Measurements from ENCODE around the gene PCCB. TPM values are rescaled to one million over a fixed set of nuclear protein-coding genes. Genes with fewer than 3 reads are reported as not detected.
A peak's percentile ranks its signal among the peaks of the same experiment; 100 is the strongest.
"Not testable (repeated sequence)": the region's sequence is repeated elsewhere in the genome, so short reads cannot be mapped to it uniquely, and the experiment has no call there.

The PCCB gene
- total RNA-seq: 29.1 TPM
- polyA plus RNA-seq (ENCODE audit: insufficient read depth in 1 of 8, insufficient read length in 8 of 8, low replicate concordance in 1 of 8): 10 to 100 TPM; 23.5 to 33.5 (median 30.7) TPM
- long read RNA-seq, donor 1, partial matches to known transcripts: 0 of 2 reads
- long read RNA-seq, donor 1, other reads (novel, unspliced or antisense): 0 of 2 reads
- long read RNA-seq, donor 2, partial matches to known transcripts: 0 of 4 reads
- long read RNA-seq, donor 2, other reads (novel, unspliced or antisense): 0 of 4 reads
- long read RNA-seq, donor 3, full-length matches to known transcripts: 7 of 7 reads
- long read RNA-seq, donor 3, partial matches to known transcripts: 0 of 7 reads
- long read RNA-seq, donor 3, other reads (novel, unspliced or antisense): 0 of 7 reads
- long read RNA-seq, donor 4, partial matches to known transcripts: 5 of 5 reads
- long read RNA-seq, donor 4, other reads (novel, unspliced or antisense): 0 of 5 reads
- long read RNA-seq, donor 5, transcript PCCB-201 (15 exons, 1,833 nt): major isoform, 10 of 27 reads
- long read RNA-seq, donor 5, partial matches to known transcripts: 17 of 27 reads
- long read RNA-seq, donor 5, other reads (novel, unspliced or antisense): 0 of 27 reads
- long read RNA-seq, donor 6, full-length matches to known transcripts: 16 of 16 reads
- long read RNA-seq, donor 6, partial matches to known transcripts: 0 of 16 reads
- long read RNA-seq, donor 6, other reads (novel, unspliced or antisense): 0 of 16 reads
- long read RNA-seq, donor 7, full-length matches to known transcripts: 11 of 17 reads
- long read RNA-seq, donor 7, partial matches to known transcripts: 6 of 17 reads
- long read RNA-seq, donor 7, other reads (novel, unspliced or antisense): 0 of 17 reads
- long read RNA-seq, donor 8, transcript PCCB-201 (15 exons, 1,833 nt): major isoform, 8 of 22 reads
- long read RNA-seq, donor 8, partial matches to known transcripts: 14 of 22 reads
- long read RNA-seq, donor 8, other reads (novel, unspliced or antisense): 0 of 22 reads
- long read RNA-seq, donor 9, partial matches to known transcripts: 8 of 12 reads
- long read RNA-seq, donor 9, other reads (novel, unspliced or antisense): 0 of 12 reads
- long read RNA-seq, donor 10, full-length matches to known transcripts: 13 of 13 reads
- long read RNA-seq, donor 10, partial matches to known transcripts: 0 of 13 reads
- long read RNA-seq, donor 10, other reads (novel, unspliced or antisense): 0 of 13 reads
- long read RNA-seq, donor 11, transcript PCCB-201 (15 exons, 1,833 nt): major isoform, 5 of 5 reads
- long read RNA-seq, donor 11, partial matches to known transcripts: 0 of 5 reads
- long read RNA-seq, donor 11, other reads (novel, unspliced or antisense): 0 of 5 reads

DNA sequence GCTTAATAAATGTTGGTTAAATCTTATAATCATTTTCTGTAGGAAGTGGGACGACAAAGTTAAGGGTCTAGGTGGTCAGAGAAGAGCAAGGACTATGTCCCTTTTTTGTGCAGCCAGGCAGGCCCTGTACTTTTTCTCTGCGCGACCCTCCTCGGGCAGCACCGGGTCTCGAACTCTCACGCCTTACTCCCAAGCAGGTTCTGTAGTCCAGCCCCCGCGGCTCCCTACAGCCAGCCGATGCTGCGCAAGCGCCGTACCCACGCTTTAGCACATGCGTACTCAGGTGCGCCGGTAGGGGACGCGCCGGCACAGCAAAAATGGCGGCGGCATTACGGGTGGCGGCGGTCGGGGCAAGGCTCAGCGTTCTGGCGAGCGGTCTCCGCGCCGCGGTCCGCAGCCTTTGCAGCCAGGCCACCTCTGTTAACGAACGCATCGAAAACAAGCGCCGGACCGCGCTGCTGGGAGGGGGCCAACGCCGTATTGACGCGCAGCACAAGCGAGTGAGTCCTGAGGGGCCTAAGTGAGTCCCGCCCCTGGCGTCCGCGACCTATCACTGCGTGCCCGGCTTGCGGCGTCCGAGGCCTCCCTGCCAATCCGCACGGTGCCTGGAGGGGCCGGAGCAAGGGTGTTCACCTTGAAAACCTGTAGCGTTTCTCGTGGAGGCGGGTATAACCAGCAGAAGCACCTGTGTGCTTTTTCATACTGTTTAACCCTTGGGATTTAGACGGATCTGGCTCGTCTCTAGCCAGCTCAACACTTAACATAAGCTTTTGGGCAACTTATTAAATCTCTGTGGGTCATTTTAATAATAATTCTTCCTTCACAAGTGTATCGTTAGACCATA lies at the start of gene PCCB:
Gene PCCB (plus strand): TSS at position 282 of the 844 bp plus-strand sequence. CDS start 36 bp downstream, at position 318.
- Histone ChIP-seq H3K36me3 (ENCODE audit: control insufficient read depth, insufficient read depth, low read length) (peaks cover 3% of the 10 kb centered on the region), H3K4me3 (ENCODE audit: low read length) (peak within 1 kb of the TSS; percentile 61), H3K27me3 (ENCODE audit: control insufficient read depth, insufficient read depth, low read length) (no peaks in the 10 kb centered on the region), H3K27ac (ENCODE audit: low read length) (peak within 1 kb of the TSS; percentile 92), H3K9me3 (replicated peaks; ENCODE audit: control insufficient read depth, low read depth, low read length) (no peaks in the 10 kb centered on the region), H3K4me1 (ENCODE audit: control insufficient read depth, insufficient read depth, low read length) (peaks cover 11% of the 10 kb centered on the region)
- under 1% methylated on average over 61 of the region's 64 CpGs for whole genome bisulfite sequencing (ENCODE audit: insufficient coverage)
- peak; percentile 96 for DNase-seq

DNA sequence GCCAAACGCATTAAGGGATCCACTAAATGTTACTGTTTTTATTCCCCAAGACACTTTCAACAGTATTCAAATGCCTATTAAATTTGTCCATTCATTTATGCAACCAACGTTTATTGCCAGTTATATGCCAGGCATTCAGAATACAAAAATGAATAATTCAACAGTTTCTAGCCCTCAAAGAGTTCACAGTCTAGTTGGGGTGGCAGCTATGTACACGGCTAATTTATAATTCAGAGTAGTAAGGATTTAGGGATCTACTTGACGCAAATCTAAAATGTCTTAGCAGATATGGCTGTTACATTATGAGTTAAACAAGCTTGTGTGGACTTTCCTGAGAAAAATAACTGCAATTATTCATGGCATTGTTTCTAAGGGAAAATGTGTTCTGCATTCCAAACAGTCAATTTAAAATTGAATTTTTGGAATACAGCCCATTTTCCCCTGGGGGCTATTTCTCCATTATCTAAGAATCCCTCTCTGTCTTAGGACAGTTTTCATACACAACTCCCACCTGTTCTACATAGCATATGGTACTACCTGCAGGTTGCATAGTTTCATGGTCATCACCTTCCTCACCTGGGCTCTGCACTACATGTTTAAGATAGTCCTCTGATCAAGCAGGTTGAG lies 42.5 kb upstream of the PCCB start:
- no peak overlapping the region for H3K27ac ChIP-seq (ENCODE audit: low read length)
- no peaks in the 10 kb centered on the region for H3K36me3 ChIP-seq (ENCODE audit: control insufficient read depth, insufficient read depth, low read length)
- no peaks in the 10 kb centered on the region for H3K27me3 ChIP-seq (ENCODE audit: control insufficient read depth, insufficient read depth, low read length)
- no peak overlapping the region for H3K4me3 ChIP-seq (ENCODE audit: low read length)
- no peak for DNase-seq
- no peaks in the 10 kb centered on the region for H3K9me3 ChIP-seq (replicated peaks; ENCODE audit: control insufficient read depth, low read depth, low read length)
- H3K4me1 ChIP-seq (ENCODE audit: control insufficient read depth, insufficient read depth, low read length): peaks cover 2% of the 10 kb centered on the region
- 45% methylated on average over 2 of the region's 4 CpGs for WGBS (ENCODE audit: insufficient coverage)

DNA sequence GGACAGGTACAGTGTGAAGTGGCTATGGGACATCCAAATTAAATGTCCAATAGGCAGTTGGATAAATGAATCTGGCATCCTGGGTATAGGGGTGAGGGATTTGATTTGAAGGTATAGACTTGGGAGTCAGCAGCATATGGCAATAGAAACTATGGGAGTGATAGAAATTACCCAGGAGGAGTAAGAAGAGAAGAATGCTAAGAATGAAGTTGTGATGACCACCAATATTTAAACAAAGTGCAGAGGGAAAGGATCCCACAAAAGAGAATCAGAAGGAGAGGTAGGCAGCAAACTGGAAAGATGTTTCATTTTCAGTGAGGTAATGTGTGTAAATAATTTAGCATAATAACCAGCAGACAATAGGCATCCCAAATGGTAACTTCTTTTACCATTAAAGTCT lies 40.2 kb upstream of the PCCB start:
- no peak for DNase-seq
- no peak overlapping the region for H3K4me3 ChIP-seq (ENCODE audit: low read length)
- H3K27me3 ChIP-seq (ENCODE audit: control insufficient read depth, insufficient read depth, low read length): no peaks in the 10 kb centered on the region
- H3K4me1 ChIP-seq (ENCODE audit: control insufficient read depth, insufficient read depth, low read length): peaks cover 2% of the 10 kb centered on the region
- no peak overlapping the region for H3K27ac ChIP-seq (ENCODE audit: low read length)
- no peaks in the 10 kb centered on the region for H3K36me3 ChIP-seq (ENCODE audit: control insufficient read depth, insufficient read depth, low read length)
- no peaks in the 10 kb centered on the region for H3K9me3 ChIP-seq (replicated peaks; ENCODE audit: control insufficient read depth, low read depth, low read length)

GRCh38 chr3:136211547-136211946 lies 38.6 kb upstream of the PCCB start:
- Histone ChIP-seq H3K4me3 (ENCODE audit: low read length) (no peak overlapping the region), H3K9me3 (replicated peaks; ENCODE audit: control insufficient read depth, low read depth, low read length) (no peaks in the 10 kb centered on the region), H3K27ac (ENCODE audit: low read length) (no peak overlapping the region), H3K27me3 (ENCODE audit: control insufficient read depth, insufficient read depth, low read length) (no peaks in the 10 kb centered on the region), H3K4me1 (ENCODE audit: control insufficient read depth, insufficient read depth, low read length) (peaks cover 2% of the 10 kb centered on the region), H3K36me3 (ENCODE audit: control insufficient read depth, insufficient read depth, low read length) (no peaks in the 10 kb centered on the region)
- no peak for DNase-seq
- WGBS (ENCODE audit: insufficient coverage): 80% methylated on average over 1 of the region's 2 CpGs

DNA sequence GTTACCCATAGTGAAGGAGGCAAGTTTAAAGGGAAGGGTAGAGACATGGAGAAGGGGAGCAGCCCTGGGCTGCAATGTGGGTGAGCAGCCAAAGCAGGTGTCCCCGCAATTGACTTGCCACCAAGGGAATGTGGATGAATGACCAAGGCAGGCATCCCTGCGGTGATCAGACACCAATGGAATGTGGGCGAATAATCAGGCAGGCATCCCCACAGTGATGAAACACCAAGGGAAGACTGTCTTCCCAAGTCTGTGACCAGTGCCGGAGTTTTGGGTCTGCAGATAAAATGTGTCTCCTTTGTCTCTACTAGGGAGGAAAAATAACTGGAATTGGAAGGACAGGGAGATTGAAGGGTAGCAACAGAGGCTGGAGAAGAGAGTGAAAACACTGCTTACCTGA lies 27.4 kb upstream of the PCCB start:
- not testable (repeated sequence) for H3K4me3 ChIP-seq (ENCODE audit: low read length); H3K36me3 ChIP-seq (ENCODE audit: control insufficient read depth, insufficient read depth, low read length); H3K9me3 ChIP-seq (replicated peaks; ENCODE audit: control insufficient read depth, low read depth, low read length); DNase-seq; H3K4me1 ChIP-seq (ENCODE audit: control insufficient read depth, insufficient read depth, low read length); H3K27me3 ChIP-seq (ENCODE audit: control insufficient read depth, insufficient read depth, low read length); H3K27ac ChIP-seq (ENCODE audit: low read length)
- WGBS (ENCODE audit: insufficient coverage): 95% methylated on average over 4 of the region's 4 CpGs

- no peak for DNase-seq
- Histone ChIP-seq H3K4me1 (ENCODE audit: control insufficient read depth, insufficient read depth, low read length) (no peaks in the 10 kb centered on the region), H3K27ac (ENCODE audit: low read length) (no peak overlapping the region), H3K27me3 (ENCODE audit: control insufficient read depth, insufficient read depth, low read length) (no peaks in the 10 kb centered on the region), H3K9me3 (replicated peaks; ENCODE audit: control insufficient read depth, low read depth, low read length) (no peaks in the 10 kb centered on the region), H3K36me3 (ENCODE audit: control insufficient read depth, insufficient read depth, low read length) (no peaks in the 10 kb centered on the region), H3K4me3 (ENCODE audit: low read length) (no peak overlapping the region)
- WGBS (ENCODE audit: insufficient coverage): 83% methylated on average over 2 of the region's 2 CpGs
Measured at GRCh38 chr3:136232413-136232812, 17.7 kb upstream of the PCCB start.

DNA sequence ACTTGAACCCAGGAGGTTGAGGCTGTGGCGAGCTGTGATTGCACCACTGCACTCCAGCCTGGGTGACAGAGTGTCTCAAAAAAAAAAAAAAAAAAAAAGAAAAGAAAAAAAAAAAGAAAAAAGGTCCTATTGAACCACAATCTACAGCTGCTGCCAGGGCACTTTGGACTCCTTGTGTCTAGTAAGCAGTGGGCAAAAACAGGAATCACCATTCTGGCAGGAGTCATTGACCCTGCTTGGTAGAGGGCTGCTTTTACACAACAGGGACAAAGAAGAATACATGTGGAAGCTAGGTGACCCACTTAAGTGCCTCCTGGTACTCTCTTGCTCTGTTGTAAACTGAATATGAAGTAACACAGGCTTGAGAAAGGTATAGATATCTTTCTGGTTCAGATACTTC lies 14.6 kb upstream of the PCCB start:
- no peaks in the 10 kb centered on the region for H3K27me3 ChIP-seq (ENCODE audit: control insufficient read depth, insufficient read depth, low read length)
- H3K4me3 ChIP-seq (ENCODE audit: low read length): no peak overlapping the region
- no peak for DNase-seq
- H3K4me1 ChIP-seq (ENCODE audit: control insufficient read depth, insufficient read depth, low read length): no peaks in the 10 kb centered on the region
- H3K9me3 ChIP-seq (replicated peaks; ENCODE audit: control insufficient read depth, low read depth, low read length): no peaks in the 10 kb centered on the region
- H3K27ac ChIP-seq (ENCODE audit: low read length): no peak overlapping the region
- WGBS (ENCODE audit: insufficient coverage): no CpG with 5 or more reads among the region's 1 CpG
- H3K36me3 ChIP-seq (ENCODE audit: control insufficient read depth, insufficient read depth, low read length): no peaks in the 10 kb centered on the region

GRCh38 chr3:136236109-136236508 lies 14.0 kb upstream of the PCCB start:
- Histone ChIP-seq H3K36me3 (ENCODE audit: control insufficient read depth, insufficient read depth, low read length) (no peaks in the 10 kb centered on the region), H3K27ac (ENCODE audit: low read length) (no peak overlapping the region), H3K4me1 (ENCODE audit: control insufficient read depth, insufficient read depth, low read length) (no peaks in the 10 kb centered on the region), H3K4me3 (ENCODE audit: low read length) (no peak overlapping the region), H3K27me3 (ENCODE audit: control insufficient read depth, insufficient read depth, low read length) (no peaks in the 10 kb centered on the region), H3K9me3 (replicated peaks; ENCODE audit: control insufficient read depth, low read depth, low read length) (no peaks in the 10 kb centered on the region)
- no peak for DNase-seq
- 60% methylated on average over 1 of the region's 2 CpGs for WGBS (ENCODE audit: insufficient coverage)

DNA sequence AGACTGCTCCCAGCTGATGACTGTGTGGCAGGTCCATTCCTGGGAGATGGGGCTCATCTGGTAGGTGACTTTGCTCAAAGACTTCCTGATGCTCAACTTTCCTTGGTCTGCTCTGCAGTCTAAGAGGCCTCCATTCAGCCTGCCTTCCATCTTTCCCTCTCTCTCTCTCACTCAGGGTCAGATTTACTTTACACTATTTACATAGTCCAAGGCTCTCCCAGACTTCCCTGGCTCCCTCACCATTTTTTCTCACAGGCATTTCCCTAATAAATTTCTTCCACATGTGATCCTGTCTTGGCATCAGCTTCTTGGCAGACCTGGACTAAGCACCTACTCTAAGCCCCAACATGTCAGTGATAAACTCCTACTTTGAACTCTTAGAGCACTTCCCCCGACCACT lies 13.0 kb upstream of the PCCB start:
- WGBS (ENCODE audit: insufficient coverage): no CpG with 5 or more reads among the region's 1 CpG

More for the DNA sequence above, 13.0 kb upstream of the PCCB start:
- Histone ChIP-seq H3K27me3 (ENCODE audit: control insufficient read depth, insufficient read depth, low read length) (no peaks in the 10 kb centered on the region), H3K36me3 (ENCODE audit: control insufficient read depth, insufficient read depth, low read length) (no peaks in the 10 kb centered on the region), H3K4me1 (ENCODE audit: control insufficient read depth, insufficient read depth, low read length) (no peaks in the 10 kb centered on the region), H3K9me3 (replicated peaks; ENCODE audit: control insufficient read depth, low read depth, low read length) (no peaks in the 10 kb centered on the region), H3K27ac (ENCODE audit: low read length) (no peak overlapping the region), H3K4me3 (ENCODE audit: low read length) (no peak overlapping the region)
- DNase-seq: no peak
